GM10266 (cell line): ENCODE measurements around the gene NACA2.

ENCODE experiments used
- DNase-seq: peaks from one replicate; pipeline ENCODE4 v3.0.0; 2012; ENCODE audit errors: extremely low spot score
- TF ChIP-seq, protein P1 (sequence below): IDR thresholded peaks from 2 replicates; pipeline ENCODE4 v1.5.1; 2012; ENCODE audit warnings: mild to moderate bottlenecking, low read depth; ENCODE audit not compliant: control insufficient read depth, insufficient read depth; ENCODE audit errors: missing control alignments

Gene NACA2

DNA sequence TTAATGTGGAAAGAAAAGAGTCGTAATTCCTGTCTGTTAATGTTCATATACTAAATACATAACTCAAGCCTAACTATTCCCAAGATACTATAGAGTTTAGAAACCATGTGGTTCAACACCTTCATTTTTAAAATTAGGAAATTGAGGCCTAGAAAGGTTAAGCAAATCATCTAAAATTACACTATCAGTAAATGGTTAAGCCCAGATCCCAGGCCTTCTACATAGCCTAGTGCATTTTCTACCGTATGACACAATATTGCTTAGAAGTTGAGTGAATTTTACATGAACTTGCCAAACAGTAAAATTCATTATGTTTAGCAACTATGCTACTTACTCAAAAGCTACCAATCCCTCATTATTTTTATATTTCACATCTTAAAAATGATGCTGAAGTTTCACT lies 6.8 kb downstream of the NACA2 start:
- TF ChIP-seq, protein P1, sequence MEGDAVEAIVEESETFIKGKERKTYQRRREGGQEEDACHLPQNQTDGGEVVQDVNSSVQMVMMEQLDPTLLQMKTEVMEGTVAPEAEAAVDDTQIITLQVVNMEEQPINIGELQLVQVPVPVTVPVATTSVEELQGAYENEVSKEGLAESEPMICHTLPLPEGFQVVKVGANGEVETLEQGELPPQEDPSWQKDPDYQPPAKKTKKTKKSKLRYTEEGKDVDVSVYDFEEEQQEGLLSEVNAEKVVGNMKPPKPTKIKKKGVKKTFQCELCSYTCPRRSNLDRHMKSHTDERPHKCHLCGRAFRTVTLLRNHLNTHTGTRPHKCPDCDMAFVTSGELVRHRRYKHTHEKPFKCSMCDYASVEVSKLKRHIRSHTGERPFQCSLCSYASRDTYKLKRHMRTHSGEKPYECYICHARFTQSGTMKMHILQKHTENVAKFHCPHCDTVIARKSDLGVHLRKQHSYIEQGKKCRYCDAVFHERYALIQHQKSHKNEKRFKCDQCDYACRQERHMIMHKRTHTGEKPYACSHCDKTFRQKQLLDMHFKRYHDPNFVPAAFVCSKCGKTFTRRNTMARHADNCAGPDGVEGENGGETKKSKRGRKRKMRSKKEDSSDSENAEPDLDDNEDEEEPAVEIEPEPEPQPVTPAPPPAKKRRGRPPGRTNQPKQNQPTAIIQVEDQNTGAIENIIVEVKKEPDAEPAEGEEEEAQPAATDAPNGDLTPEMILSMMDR: no peak
- DNase-seq: no peak

DNA sequence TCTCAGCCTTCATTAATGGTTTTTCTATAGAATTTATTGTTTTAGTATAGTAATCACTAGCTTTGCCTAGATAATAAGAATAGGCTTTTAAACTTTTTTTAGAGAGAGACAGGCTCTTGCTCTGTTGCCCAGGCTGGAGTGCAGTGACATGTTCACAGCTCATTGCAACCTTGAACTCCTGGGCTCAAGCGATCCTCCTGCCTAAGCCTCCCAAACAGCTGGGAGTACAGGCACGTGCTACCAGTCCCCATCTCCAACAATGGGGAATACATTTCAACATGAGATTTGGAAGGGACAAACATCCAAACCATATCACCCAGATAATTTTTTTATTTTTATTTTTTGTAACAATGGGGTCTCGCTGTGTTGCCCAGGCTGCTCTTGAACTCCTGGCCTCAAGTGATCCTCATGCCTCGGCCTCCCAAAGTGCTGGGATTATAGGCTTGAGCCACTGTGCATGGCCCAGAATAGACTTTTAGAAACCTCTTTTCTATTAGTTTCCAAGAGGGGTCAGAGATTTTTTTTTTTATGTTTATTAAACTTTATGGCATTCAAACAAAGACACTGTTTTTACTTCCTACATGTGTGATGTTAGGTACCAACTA lies 7.3 kb downstream of the NACA2 start:
- DNase-seq: no peak
- TF ChIP-seq, protein P1: no peak

DNA sequence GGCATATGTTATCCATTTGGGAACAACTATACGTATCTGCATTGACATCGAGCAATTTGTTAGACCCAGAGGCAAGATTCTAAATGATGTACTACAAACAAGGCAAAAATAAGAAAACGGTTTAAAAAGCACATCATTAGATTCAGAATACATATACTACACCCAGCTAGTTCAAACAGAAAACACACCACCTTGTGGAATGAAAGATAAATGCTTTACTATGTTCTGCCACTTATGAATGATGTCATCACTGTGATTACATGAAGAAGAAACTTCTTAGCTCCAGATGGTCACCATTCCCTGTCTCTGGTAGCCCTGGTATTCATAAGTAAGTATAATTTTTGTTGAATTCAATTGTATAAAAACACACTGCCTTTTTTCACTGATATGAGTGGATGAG lies 7.8 kb downstream of the NACA2 start:
- DNase-seq: peak; percentile 28
- TF ChIP-seq, protein P1: no peak

GRCh38 chr17:61582593-61582992 lies 8.4 kb downstream of the NACA2 start:
- TF ChIP-seq, protein P1: no peak
- no peak for DNase-seq

DNA sequence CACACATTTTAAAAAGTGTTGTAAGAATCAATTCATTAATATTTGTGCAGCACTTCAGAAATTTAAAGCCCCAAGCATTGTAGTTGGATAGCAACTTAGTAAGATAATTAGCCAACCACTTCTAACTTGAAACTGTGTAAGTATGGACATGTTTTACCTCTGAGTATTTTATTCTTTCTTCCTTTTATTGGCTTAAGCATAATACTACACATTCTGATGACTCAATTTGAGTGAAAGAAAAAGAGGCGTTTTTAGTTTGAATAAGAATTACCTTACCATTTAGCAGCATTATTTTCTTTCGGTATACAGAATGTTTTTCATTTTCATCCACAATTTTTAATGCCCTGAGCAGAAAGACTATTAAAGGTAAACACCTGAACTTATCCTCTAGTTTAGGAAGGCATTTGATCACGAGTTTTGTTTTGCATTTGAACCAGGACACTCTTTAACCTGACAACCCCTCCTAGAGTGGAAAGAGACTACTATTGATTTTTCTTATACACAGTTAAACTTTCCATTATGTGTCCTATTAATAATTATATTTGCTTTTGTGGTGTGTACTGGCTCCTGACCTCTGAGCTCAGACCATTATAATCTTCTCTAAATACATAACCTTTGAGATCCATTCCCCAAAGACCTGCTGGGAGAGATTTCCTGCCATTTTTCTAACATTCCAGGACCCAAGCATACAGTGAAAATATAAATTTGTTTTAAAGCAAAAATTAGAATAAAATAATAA lies 9.2 kb downstream of the NACA2 start:
- TF ChIP-seq, protein P1: no peak
- no peak for DNase-seq

GRCh38 chr17:61580502-61580901 lies 10.5 kb downstream of the NACA2 start:
- TF ChIP-seq, protein P1: no peak
- DNase-seq: no peak

- no peak for DNase-seq
- TF ChIP-seq, protein P1: no peak
These were observed 11.1 kb downstream of the NACA2 start for GRCh38 chr17:61579961-61580360.
